Hematopoietic multipotent progenitor cell treated with erythropoietin and hydrocortisone succinate and interleukin-3 and kit ligand, for 17 days (in vitro differentiated cells): ENCODE measurements around the gene MIEF1.

Experiments used
- DNase-seq: peaks from one replicate; pipeline ENCODE4 v3.0.0-alpha.2; 2015; ENCODE audit warnings: low spot score

MIEF1 gene

GRCh38 chr22:39558950-39559349 lies 56.9 kb downstream of the MIEF1 start:
- no peak for DNase-seq

- DNase-seq: no peak
Observed at GRCh38 chr22:39559456-39560105, 57.5 kb downstream of the MIEF1 start.

DNA sequence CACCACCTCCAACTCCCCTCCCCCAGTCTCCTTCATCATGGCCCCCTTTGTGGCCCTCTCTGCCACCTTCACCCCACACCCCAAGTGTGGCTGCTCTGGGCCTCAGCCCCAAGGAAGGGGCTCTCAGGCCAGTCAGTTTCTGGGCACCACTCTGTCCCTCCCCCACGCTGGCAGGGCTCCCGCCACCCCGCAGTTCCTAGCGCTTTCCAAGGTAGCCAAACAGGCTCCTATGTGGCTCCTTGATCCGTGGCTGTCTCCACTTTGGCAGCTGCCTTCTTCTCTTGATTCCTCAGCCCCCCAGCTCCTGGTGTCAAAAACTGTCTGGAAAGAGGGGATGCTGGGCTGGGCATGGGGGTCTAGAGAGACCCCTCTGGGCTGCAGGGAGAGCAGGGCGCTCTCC lies 58.0 kb downstream of the MIEF1 start:
- DNase-seq: no peak

GRCh38 chr22:39562839-39563489 lies 60.9 kb downstream of the MIEF1 start:
- no peak for DNase-seq

DNA sequence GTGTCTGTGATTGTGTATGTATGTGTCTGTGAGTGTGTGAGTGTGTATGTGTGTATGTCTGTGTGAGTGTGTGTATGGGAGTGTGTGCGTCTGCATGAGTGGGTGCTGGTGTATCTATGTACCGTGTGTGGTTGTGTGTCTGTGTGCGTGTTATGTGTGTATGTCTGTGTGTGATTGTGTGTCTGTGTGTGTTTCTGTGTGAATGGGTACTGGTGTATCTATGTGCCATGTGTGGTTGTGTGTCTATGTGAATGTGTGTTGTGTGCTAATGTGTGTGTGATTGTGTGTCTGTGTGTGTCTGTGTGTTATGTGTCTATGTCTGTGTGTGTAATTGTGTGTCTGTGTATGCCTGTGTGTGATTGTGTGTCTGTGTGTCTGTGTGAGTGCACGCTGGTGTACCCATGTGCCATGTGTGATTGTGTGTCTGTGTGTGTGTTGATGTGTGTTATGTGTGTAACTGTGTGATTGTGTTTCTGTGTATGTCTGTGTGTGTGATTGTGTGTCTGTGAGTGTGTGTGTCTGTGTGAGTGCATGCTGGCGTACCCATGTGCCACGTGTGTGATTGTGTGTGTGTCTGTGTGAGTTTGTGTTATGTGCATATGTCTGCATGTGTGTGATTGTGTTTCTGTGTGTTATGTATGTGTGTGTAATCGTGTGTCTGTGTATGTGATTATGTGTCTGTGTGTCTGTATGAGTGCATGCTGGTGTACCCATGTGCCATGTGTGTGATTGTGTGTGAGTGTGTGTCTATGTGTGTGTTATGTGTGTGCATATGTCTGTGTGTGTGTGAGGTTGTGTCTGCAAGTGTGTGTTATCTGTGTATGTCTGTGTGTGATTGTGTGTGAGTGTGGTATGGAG lies 61.7 kb downstream of the MIEF1 start:
- no peak for DNase-seq

GRCh38 chr22:39565414-39565944 lies 63.4 kb downstream of the MIEF1 start:
- DNase-seq: no peak

DNA sequence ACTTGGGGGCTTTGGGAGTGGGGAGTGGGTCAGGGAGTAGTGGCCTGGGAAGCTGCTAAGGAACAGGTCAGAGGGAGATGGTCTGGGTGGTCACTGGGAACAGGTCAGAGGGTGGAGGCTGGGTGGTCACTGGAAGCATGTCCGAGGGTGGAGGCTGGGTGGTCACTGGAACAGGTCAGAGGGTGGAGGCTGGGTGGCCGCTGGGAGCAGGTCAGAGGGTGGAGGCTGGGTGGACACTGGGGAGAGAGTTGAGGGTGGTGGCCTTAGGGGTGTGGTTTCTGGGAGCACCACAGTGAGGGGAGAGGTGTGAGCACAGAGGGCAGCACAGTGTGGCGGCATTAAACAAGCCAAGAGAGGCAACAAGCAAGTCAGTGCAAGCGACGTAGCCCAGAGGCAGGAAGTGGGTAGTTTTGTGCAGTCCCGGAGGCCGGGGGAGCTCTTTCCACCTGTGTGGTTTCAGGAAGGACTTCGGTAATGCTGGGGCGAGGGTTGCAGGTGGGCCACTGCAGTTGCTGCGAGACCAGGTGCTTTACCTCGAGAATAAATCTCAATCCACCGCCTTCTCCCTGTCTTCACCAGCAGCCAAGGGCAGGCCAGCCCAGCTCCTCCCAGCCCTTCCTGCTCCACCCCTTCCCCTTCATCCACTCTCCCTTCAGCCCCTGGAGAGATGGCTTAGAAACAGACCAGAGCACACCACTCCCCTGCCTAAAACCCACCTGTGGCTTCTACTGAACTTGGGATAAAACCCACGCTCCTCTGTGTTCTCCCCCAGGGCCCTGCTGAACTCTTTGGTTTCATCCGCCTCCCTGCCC lies 65.3 kb downstream of the MIEF1 start:
- no peak for DNase-seq
